Upper lobe of right lung (tissue), 1 donor: ENCODE measurements around the gene MARCO. TPM values are rescaled to one million over a fixed set of nuclear protein-coding genes. Genes with fewer than 3 reads are reported as not detected.

Source experiments
- ATAC-seq: fragments of 200-7000 bp; cut with Tn5 transposase; one replicate; pipeline ENCODE4 v1.9.1; 2020; ENCODE audit warnings: mild to moderate bottlenecking, moderate library complexity
- DNase-seq: peaks from one replicate; pipeline ENCODE4 v3.0.0-alpha.2; 2020
- H3K27ac ChIP-seq: fragments of 200-600 bp; one replicate; pipeline ENCODE4 v1.8.0; 2022
- H3K27me3 ChIP-seq: fragments of 200-600 bp; one replicate; pipeline ENCODE4 v1.8.0; 2022; ENCODE audit warnings: mild to moderate bottlenecking
- H3K36me3 ChIP-seq: fragments of 200-600 bp; one replicate; pipeline ENCODE4 v1.8.0; 2022
- H3K4me1 ChIP-seq: fragments of 200-600 bp; one replicate; pipeline ENCODE4 v1.8.0; 2022
- H3K4me3 ChIP-seq: fragments of 200-600 bp; one replicate; pipeline ENCODE4 v1.8.0; 2022; ENCODE audit warnings: mild to moderate bottlenecking
- H3K9me3 ChIP-seq: fragments of 200-600 bp; one replicate; pipeline ENCODE4 v1.8.0; 2022
- CTCF ChIP-seq: fragments of 200-600 bp; IDR thresholded peaks from one replicate; pipeline ENCODE4 v1.8.0; 2022; ENCODE audit warnings: antibody characterized with exemption
- intact Hi-C: fragments of 100-400 bp; cut with DNase I; formaldehyde crosslinking; loops from one replicate; pipeline ENCODE4 v1.11.0; 2022
- total RNA-seq: library from RNA; stranded (reverse); fragmentation: NEBNext Ultra II Directional; extraction: Animal tissue kit (Norgen Biotek cat#: 25700); gene quantifications from one replicate; pipeline ENCODE4 v1.2.1, GENCODE V29; 2021
- donor health status: DM: no; HTN: yes; CAD: no; lungs with severe emphysema.

Gene MARCO
- total RNA-seq, 1 donor from 2014 or later, result 165 TPM

- no peak for DNase-seq
- ATAC-seq, result peak; percentile 70
- H3K36me3 ChIP-seq, result no peaks in the 10 kb centered on the region
- intact Hi-C loops, result no loop called here
- no peak for TF ChIP-seq CTCF
- no peak overlapping the region for H3K27ac ChIP-seq
- no peaks in the 10 kb centered on the region for H3K9me3 ChIP-seq
- no peaks in the 10 kb centered on the region for H3K27me3 ChIP-seq
- H3K4me1 ChIP-seq, result no peaks in the 10 kb centered on the region
- H3K4me3 ChIP-seq, result no peak overlapping the region
These were observed 5.7 kb upstream of the MARCO start for GRCh38 chr2:118936306-118936705.

GRCh38 chr2:118936936-118937335 is 5.1 kb upstream of the MARCO start:
- Histone ChIP-seq H3K4me1 (peaks cover 3% of the 10 kb centered on the region), H3K9me3 (no peaks in the 10 kb centered on the region), H3K27ac (no peak overlapping the region), H3K4me3 (no peak overlapping the region), H3K36me3 (no peaks in the 10 kb centered on the region), H3K27me3 (no peaks in the 10 kb centered on the region)
- ATAC-seq, result peak; percentile 61
- TF ChIP-seq CTCF, result no peak
- DNase-seq, result no peak
- intact Hi-C loops, result no loop called here

- no peaks in the 10 kb centered on the region for H3K36me3 ChIP-seq
- DNase-seq (no peak), ATAC-seq (no peak)
- intact Hi-C loops, result no loop called here
- no peak overlapping the region for H3K4me3 ChIP-seq
- no peak overlapping the region for H3K27ac ChIP-seq
- no peaks in the 10 kb centered on the region for H3K9me3 ChIP-seq
- no peak for TF ChIP-seq CTCF
- peaks cover 3% of the 10 kb centered on the region for H3K4me1 ChIP-seq
- H3K27me3 ChIP-seq, result no peaks in the 10 kb centered on the region
These were observed 4.2 kb upstream of the MARCO start for GRCh38 chr2:118937817-118938216.

- H3K4me3 ChIP-seq, result no peak overlapping the region
- DNase-seq (no peak), ATAC-seq (peak; percentile 8)
- no peak for TF ChIP-seq CTCF
- H3K4me1 ChIP-seq, result peaks cover 3% of the 10 kb centered on the region
- H3K9me3 ChIP-seq, result no peaks in the 10 kb centered on the region
- H3K27ac ChIP-seq, result no peak overlapping the region
- no peaks in the 10 kb centered on the region for H3K36me3 ChIP-seq
- intact Hi-C loops, result no loop called here
- no peaks in the 10 kb centered on the region for H3K27me3 ChIP-seq
These were observed 2.0 kb upstream of the MARCO start for GRCh38 chr2:118939994-118940393.

GRCh38 chr2:118940486-118941120 is 1.4 kb upstream of the MARCO start:
- Histone ChIP-seq H3K4me1 (peaks cover 3% of the 10 kb centered on the region), H3K9me3 (no peaks in the 10 kb centered on the region), H3K27ac (no peak overlapping the region), H3K36me3 (no peaks in the 10 kb centered on the region), H3K27me3 (no peaks in the 10 kb centered on the region), H3K4me3 (no peak overlapping the region)
- ATAC-seq, result peak; percentile 73
- intact Hi-C loops, result no loop called here
- no peak for TF ChIP-seq CTCF
- DNase-seq, result peak; percentile 74

- no peak overlapping the region for H3K27ac ChIP-seq
These were observed 1.3 kb downstream of the MARCO start for GRCh38 chr2:118943286-118943685.

More at GRCh38 chr2:118943286-118943685, 1.3 kb downstream of the MARCO start:
- ATAC-seq (no peak), DNase-seq (no peak)
- H3K9me3 ChIP-seq, result no peaks in the 10 kb centered on the region
- no peaks in the 10 kb centered on the region for H3K36me3 ChIP-seq
- no peak for TF ChIP-seq CTCF
- H3K4me3 ChIP-seq, result no peak overlapping the region
- no peaks in the 10 kb centered on the region for H3K27me3 ChIP-seq
- intact Hi-C loops, result no loop called here
- H3K4me1 ChIP-seq, result peaks cover 3% of the 10 kb centered on the region
